DND-41 (cell line): Measurements from ENCODE around the gene EIF5B.

ENCODE experiments used
- CTCF ChIP-seq: IDR thresholded peaks from 2 replicates; pipeline ENCODE4 v1.5.1; 2012; ENCODE audit warnings: borderline replicate concordance, low read length, moderate library complexity, mild to moderate bottlenecking; ENCODE audit not compliant: poor library complexity, severe bottlenecking; ENCODE audit errors: extremely low read depth
- EZH2 ChIP-seq: IDR thresholded peaks from 3 replicates; pipeline ENCODE4 v1.6.1; 2012; ENCODE audit warnings: borderline replicate concordance, low read depth, mild to moderate bottlenecking, moderate library complexity, low read length, inconsistent platforms; ENCODE audit not compliant: severe bottlenecking

- TF ChIP-seq CTCF, result no peak
- no peak for TF ChIP-seq EZH2
Measured at GRCh38 chr2:99430614-99431291, 93.6 kb downstream of the EIF5B start.
